ENCODE data around the gene TUFT1. TPM values are rescaled to one million over a fixed set of nuclear protein-coding genes. Genes with fewer than 3 reads are reported as not detected.
A peak's percentile ranks its signal among the peaks of the same experiment; 100 is the strongest.

Gene TUFT1
- total RNA-seq, 1 experiment from 2014 or later = 12.3 TPM

GRCh38 chr1:151578941-151579340, 38.8 kb downstream of the TUFT1 start:
- ChIA-PET CTCF (interaction anchor here (0.7 kb wide), 1 partner anchor 15 kb away, joined by 4 read pairs; no protein-coding TSS in a partner anchor), POLR2A (no interaction called here), RAD21 (ENCODE audit: low non-redundant PET in 1 of 2, low total read pairs in 2 of 2, uncharacterized antibody in 2 of 2, unreplicated experiment in 2 of 2) (interaction anchor here in 1 of 2 experiments (0.6 kb wide), 1 partner anchor 32 kb away, joined by 7 read pairs; no protein-coding TSS in a partner anchor)
- intact Hi-C loops (cut with micrococcal nuclease) = no loop called here
- no peak for DNase-seq (ENCODE audit: low read depth, low spot score)
- Histone ChIP-seq H3K9me3 (ENCODE audit: control insufficient read depth in 1 of 2, insufficient read depth in 1 of 2, low read depth in 1 of 2, low read length in 2 of 2) (no peaks in the 10 kb centered on the region), H3K4me2 (ENCODE audit: low read length) (peak overlapping the region; percentile 27), H3K36me3 (ENCODE audit: control insufficient read depth in 1 of 2, insufficient read depth in 2 of 2, low read length in 2 of 2) (peaks cover 0 to 9% of the 10 kb centered on the region in 2 experiments; a peak in 1 of 4 replicates), H3K9ac (ENCODE audit: low read length) (no peak overlapping the region), H3K4me1 (ENCODE audit: control insufficient read depth in 1 of 2, insufficient read depth in 2 of 2, low read length in 2 of 2) (peaks cover 4 to 39% of the 10 kb centered on the region in 2 experiments), H3K27ac (ENCODE audit: low read depth, low read length) (no peak overlapping the region), H4K20me1 (ENCODE audit: insufficient read depth) (no peaks in the 10 kb centered on the region), H3K79me2 (ENCODE audit: insufficient read depth, low read length) (no peaks in the 10 kb centered on the region), H2AFZ (ENCODE audit: low read depth, low read length, poor library complexity, severe bottlenecking) (no peak overlapping the region), H3K9me2 (ENCODE audit: insufficient read depth) (no peaks in the 10 kb centered on the region), H3K27me3 (ENCODE audit: insufficient read depth, low read length) (no peaks in the 10 kb centered on the region), H3K4me3 (replicated peaks in 1 of 2; ENCODE audit: low read depth in 1 of 2, low read length in 2 of 2) (no peak overlapping the region)
- ATAC-seq = no peak
- no TSS peak for BruUV-seq (replicated peaks)
- TF ChIP-seq MAX (IDR thresholded peaks at IDR 0.05) (no peak), SP1 (IDR thresholded peaks at IDR 0.05; ENCODE audit: low read depth) (no peak), JUND (IDR thresholded peaks at IDR 0.05) (no peak), EZH2 (IDR thresholded peaks at IDR 0.05) (no peak), ZFX (IDR thresholded peaks at IDR 0.05) (no peak), ZBTB33 (IDR thresholded peaks at IDR 0.05; ENCODE audit: extremely low read depth, insufficient replicate concordance, low read length) (no peak), TCF7L2 (IDR thresholded peaks at IDR 0.05; ENCODE audit: borderline replicate concordance, extremely low read depth, insufficient read depth, insufficient read length) (no peak), SIN3A (IDR thresholded peaks at IDR 0.05; ENCODE audit: low read depth) (no peak), YY1 (IDR thresholded peaks at IDR 0.05; ENCODE audit: extremely low read depth, insufficient replicate concordance, low read depth, low read length) (no peak)
